Sigmoid colon (tissue), 7 donors: ENCODE data around the gene ARID3C. TPM values are rescaled to one million over a fixed set of nuclear protein-coding genes. Genes with fewer than 3 reads are reported as not detected.

Experiments
- DNase-seq: peaks from one replicate; pipeline ENCODE4 v3.0.0-alpha.2; 2019
- H3K27ac ChIP-seq, 4 donors: fragments of 200-600 bp; sonication (generic); one replicate each; pipeline ENCODE4 v1.5.1; 2016 to 2019; ENCODE audit warnings: mild to moderate bottlenecking in 1 of 4
- H3K27me3 ChIP-seq, 3 donors: fragments of 200-600 bp; sonication (generic); one replicate each; pipeline ENCODE4 v1.5.1; 2019; ENCODE audit warnings: mild to moderate bottlenecking in 1 of 3
- H3K36me3 ChIP-seq, 4 donors: fragments of 200-600 bp; sonication (generic); one replicate each; pipeline ENCODE4 v1.5.1; 2016 to 2019
- H3K4me1 ChIP-seq, 4 donors: fragments of 200-600 bp; sonication (generic); one replicate each; pipeline ENCODE4 v1.5.1; 2017 to 2019
- H3K4me3 ChIP-seq, 4 donors: fragments of 200-600 bp; sonication (generic); one replicate each; pipeline ENCODE4 v1.5.1; 2017 to 2019; ENCODE audit warnings: mild to moderate bottlenecking in 2 of 4, moderate library complexity in 1 of 4
- H3K9me3 ChIP-seq, 4 donors: fragments of 200-600 bp in 3 of 4; sonication (generic) in 3 of 4; one replicate each; pipeline versions ENCODE4 v1.5.1 to v1.6.1; 2013 to 2019
- EP300 ChIP-seq, 4 donors: sonication (generic); formaldehyde crosslinking; IDR thresholded peaks; one replicate each; pipeline ENCODE4 v1.6.1; 2017; ENCODE audit warnings: antibody characterized with exemption in 4 of 4
- POLR2A ChIP-seq, 2 donors: fragments of 450-650 bp; IDR thresholded peaks; one replicate each; pipeline ENCODE4 v1.6.1; 2016; ENCODE audit warnings: antibody characterized with exemption in 2 of 2, mild to moderate bottlenecking in 2 of 2, moderate library complexity in 2 of 2
- POLR2AphosphoS5 ChIP-seq, 4 donors: sonication (generic); formaldehyde crosslinking; IDR thresholded peaks; one replicate each; pipeline ENCODE4 v1.6.1; 2017; ENCODE audit warnings: antibody characterized with exemption in 4 of 4
- WGBS, 2 donors: extraction: QIAGEN DNeasy Blood & Tissue Kit; methylation state at CpG; one replicate each; pipeline ENCODE4 v1.1.7; 2013; 5-methylcytosine and 5-hydroxymethylcytosine counted together
- intact Hi-C: fragments of 100-400 bp; cut with DNase I; formaldehyde crosslinking; loops from one replicate; pipeline ENCODE4 v1.15.1; 2023
- polyA plus RNA-seq, 3 donors: library from polyadenylated mRNA; stranded (reverse); fragments of 200-250 nt; gene quantifications; one replicate each; pipeline ENCODE4 v1.2.3, GENCODE V29; 2013
- total RNA-seq, 4 donors: library from RNA; depleted of rRNA; stranded (reverse); fragments of >200 nt; gene quantifications; one replicate each; pipeline ENCODE4 v1.1.0, GENCODE V29; 2016
- TF ChIP-seq, protein P1 (sequence below), 4 experiments: fragments of 450-650 bp in 3 of 4; fragments of 200-600 bp in 1 of 4; IDR thresholded peaks; one replicate each; pipeline ENCODE4 v1.5.1; 2016 to 2019; ENCODE audit warnings: antibody characterized with exemption in 4 of 4, mild to moderate bottlenecking in 3 of 4, moderate library complexity in 2 of 4
- donor health status: healthy with polysubstance abuse.
- donor health status: Bipolar disorder and iron deficiency.
- donor health status: healthy.

ARID3C gene
- total and polyA plus RNA-seq, 7 donors, result 0.06 TPM; not detected in 6

DNA sequence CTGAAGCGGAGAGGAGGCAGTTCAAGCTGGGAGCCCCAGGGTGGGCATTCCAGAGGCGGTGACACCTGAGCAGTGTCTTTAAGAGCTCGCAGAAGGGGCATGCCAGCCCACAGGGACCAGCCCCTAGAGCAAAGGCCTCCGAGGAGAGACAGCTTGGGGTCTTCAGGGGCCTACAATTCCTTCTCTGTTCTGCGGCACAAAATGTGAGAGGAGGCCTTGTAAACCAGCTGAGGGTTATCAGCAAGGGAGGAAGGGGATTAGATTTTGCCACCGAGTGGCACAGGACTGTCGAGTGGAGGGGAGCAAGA lies 9.2 kb upstream of the ARID3C start:
- no peak for TF ChIP-seq POLR2AphosphoS5 (IDR thresholded peaks at IDR 0.05)
- no peak for TF ChIP-seq POLR2A (IDR thresholded peaks at IDR 0.05)
- no peak for TF ChIP-seq EP300 (IDR thresholded peaks at IDR 0.05)
- TF ChIP-seq, protein P1, sequence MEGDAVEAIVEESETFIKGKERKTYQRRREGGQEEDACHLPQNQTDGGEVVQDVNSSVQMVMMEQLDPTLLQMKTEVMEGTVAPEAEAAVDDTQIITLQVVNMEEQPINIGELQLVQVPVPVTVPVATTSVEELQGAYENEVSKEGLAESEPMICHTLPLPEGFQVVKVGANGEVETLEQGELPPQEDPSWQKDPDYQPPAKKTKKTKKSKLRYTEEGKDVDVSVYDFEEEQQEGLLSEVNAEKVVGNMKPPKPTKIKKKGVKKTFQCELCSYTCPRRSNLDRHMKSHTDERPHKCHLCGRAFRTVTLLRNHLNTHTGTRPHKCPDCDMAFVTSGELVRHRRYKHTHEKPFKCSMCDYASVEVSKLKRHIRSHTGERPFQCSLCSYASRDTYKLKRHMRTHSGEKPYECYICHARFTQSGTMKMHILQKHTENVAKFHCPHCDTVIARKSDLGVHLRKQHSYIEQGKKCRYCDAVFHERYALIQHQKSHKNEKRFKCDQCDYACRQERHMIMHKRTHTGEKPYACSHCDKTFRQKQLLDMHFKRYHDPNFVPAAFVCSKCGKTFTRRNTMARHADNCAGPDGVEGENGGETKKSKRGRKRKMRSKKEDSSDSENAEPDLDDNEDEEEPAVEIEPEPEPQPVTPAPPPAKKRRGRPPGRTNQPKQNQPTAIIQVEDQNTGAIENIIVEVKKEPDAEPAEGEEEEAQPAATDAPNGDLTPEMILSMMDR (IDR thresholded peaks at IDR 0.05), result no peak
- intact Hi-C loops, result no loop called here
- H3K9me3 ChIP-seq, result no peaks in the 10 kb centered on the region
- H3K4me1 ChIP-seq, result peaks cover 0 to 33% (median 30%) of the 10 kb centered on the region in 4 donors
- WGBS, 2 donors, result 7 to 20% methylated on average over 7 of the region's 7 CpGs
- no peaks in the 10 kb centered on the region for H3K27me3 ChIP-seq
- peaks cover 0 to 12% (median 3%) of the 10 kb centered on the region in 4 donors for H3K36me3 ChIP-seq
- no peak for DNase-seq
- peak overlapping the region; percentile 85 to 91 (median 87) for H3K27ac ChIP-seq
- peak overlapping the region; percentile 58 to 69 (median 65) for H3K4me3 ChIP-seq

GRCh38 chr9:34637356-34638137 lies 8.7 kb upstream of the ARID3C start, which contains the start of gene SIGMAR1:
Gene SIGMAR1 (minus strand): TSS chr9:34637787. CDS start chr9:34637697, 90 bp downstream.
- DNase-seq, result peak; percentile 97
- Histone ChIP-seq H3K36me3 (peaks cover 0 to 12% (median 3%) of the 10 kb centered on the region in 4 donors), H3K9me3 (no peaks in the 10 kb centered on the region), H3K4me1 (peaks cover 0 to 33% (median 30%) of the 10 kb centered on the region in 4 donors), H3K4me3 (peak within 1 kb of the TSS; percentile 58 to 69 (median 65)), H3K27me3 (no peaks in the 10 kb centered on the region), H3K27ac (peak within 1 kb of the TSS; percentile 85 to 91 (median 87))
- TF ChIP-seq, protein P1 (IDR thresholded peaks at IDR 0.05), result no peak
- TF ChIP-seq POLR2AphosphoS5 (IDR thresholded peaks at IDR 0.05), result peak; percentile 80 to 92 (median 88)
- peak; percentile 39 to 48 for TF ChIP-seq POLR2A (IDR thresholded peaks at IDR 0.05)
- TF ChIP-seq EP300 (IDR thresholded peaks at IDR 0.05), result no peak
- intact Hi-C loops, result no loop called here
- WGBS, 2 donors, result 0 to 1% methylated on average over 74 of the region's 74 CpGs

DNA sequence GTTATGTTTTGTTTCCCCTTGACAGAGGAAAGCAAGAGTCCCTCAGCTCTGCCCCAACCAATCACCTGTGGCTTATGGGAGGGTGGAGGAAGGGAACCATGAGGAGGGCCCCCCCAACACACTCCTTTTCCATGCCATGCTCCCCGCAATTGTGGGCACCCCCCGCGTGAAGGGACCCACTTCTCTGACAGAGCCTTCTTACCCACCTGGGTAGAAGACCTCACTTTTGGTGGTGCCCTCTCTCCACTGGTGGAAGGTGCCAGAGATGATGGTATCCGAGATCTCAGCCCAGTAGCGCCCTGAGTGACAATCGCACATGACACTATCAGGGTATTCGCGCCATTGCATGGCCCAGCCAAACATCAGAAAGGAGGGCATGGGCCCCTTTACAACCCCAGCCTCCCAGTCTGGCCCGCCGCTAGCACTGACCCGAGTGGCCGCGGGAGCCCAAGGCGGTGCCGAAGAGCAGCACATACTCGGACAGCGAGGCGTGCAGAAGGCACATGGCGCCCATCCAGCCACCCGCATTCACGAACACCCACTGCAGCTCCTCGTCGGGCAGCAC lies 8.0 kb upstream of the ARID3C start:
- intact Hi-C loops, result no loop called here
- Histone ChIP-seq H3K4me3 (peak overlapping the region; percentile 58 to 69 (median 65)), H3K27me3 (no peaks in the 10 kb centered on the region), H3K36me3 (peaks cover 0 to 12% (median 3%) of the 10 kb centered on the region in 4 donors), H3K27ac (peak overlapping the region; percentile 85 to 91 (median 87)), H3K9me3 (no peaks in the 10 kb centered on the region), H3K4me1 (peaks cover 0 to 33% (median 30%) of the 10 kb centered on the region in 4 donors)
- 4 to 8% methylated on average over 23 of the region's 23 CpGs for WGBS, 2 donors
- TF ChIP-seq EP300 (IDR thresholded peaks at IDR 0.05), result no peak
- TF ChIP-seq POLR2AphosphoS5 (IDR thresholded peaks at IDR 0.05), result no peak
- TF ChIP-seq, protein P1 (IDR thresholded peaks at IDR 0.05), result no peak
- TF ChIP-seq POLR2A (IDR thresholded peaks at IDR 0.05), result no peak
- DNase-seq, result no peak

- 91 to 95% methylated on average over 14 of the region's 14 CpGs for WGBS, 2 donors
- no peak overlapping the region for H3K27ac ChIP-seq
- no peak for DNase-seq
- no peak for TF ChIP-seq EP300 (IDR thresholded peaks at IDR 0.05)
- TF ChIP-seq POLR2A (IDR thresholded peaks at IDR 0.05), result no peak
- TF ChIP-seq, protein P1 (IDR thresholded peaks at IDR 0.05), result no peak
- no peak for TF ChIP-seq POLR2AphosphoS5 (IDR thresholded peaks at IDR 0.05)
- H3K27me3 ChIP-seq, result no peaks in the 10 kb centered on the region
- no peak overlapping the region for H3K4me3 ChIP-seq
- intact Hi-C loops, result no loop called here
- peaks cover 0 to 12% (median 3%) of the 10 kb centered on the region in 4 donors for H3K36me3 ChIP-seq
- no peaks in the 10 kb centered on the region for H3K9me3 ChIP-seq
- H3K4me1 ChIP-seq, result peaks cover 0 to 33% (median 30%) of the 10 kb centered on the region in 4 donors
Observed at GRCh38 chr9:34635556-34635955, 6.7 kb upstream of the ARID3C start.
